Skin of body (tissue), 2 donors: ENCODE measurements around the gene BNC2. TPM values are rescaled to one million over a fixed set of nuclear protein-coding genes. Genes with fewer than 3 reads are reported as not detected.

Source experiments
- DNase-seq: peaks from one replicate; lab custom pipeline; 2025; lab: John Stamatoyannopoulos, UW
- total RNA-seq: library from RNA; depleted of rRNA; stranded (reverse); fragments of >200 nt; gene quantifications from one replicate; pipeline ENCODE4 v1.2.3, GENCODE V29; 2014

Gene BNC2
- total RNA-seq, 1 donor from 2014 or later: 30.8 TPM

- no peak for DNase-seq
Measured at GRCh38 chr9:16817514-16817913, 53.0 kb downstream of the BNC2 start.

- no peak for DNase-seq
Measured at GRCh38 chr9:16817002-16817401, 53.5 kb downstream of the BNC2 start.

- no peak for DNase-seq
Measured at GRCh38 chr9:16816011-16816410, 54.5 kb downstream of the BNC2 start.

GRCh38 chr9:16815079-16815478 is 55.4 kb downstream of the BNC2 start:
- DNase-seq: no peak

- DNase-seq: no peak
Measured at GRCh38 chr9:16813838-16814237, 56.6 kb downstream of the BNC2 start.

- no peak for DNase-seq
Measured at GRCh38 chr9:16811987-16812685, 58.3 kb downstream of the BNC2 start.

GRCh38 chr9:16809912-16810610 is 60.4 kb downstream of the BNC2 start:
- no peak for DNase-seq

- no peak for DNase-seq
Measured at GRCh38 chr9:16806674-16807073, 63.8 kb downstream of the BNC2 start.

GRCh38 chr9:16803648-16804047 is 66.8 kb downstream of the BNC2 start:
- DNase-seq: no peak

- DNase-seq: no peak
Measured at GRCh38 chr9:16801871-16802466, 68.5 kb downstream of the BNC2 start.

- DNase-seq: no peak
Measured at GRCh38 chr9:16796304-16796825, 74.1 kb downstream of the BNC2 start.

- DNase-seq: peak; percentile 62
Measured at GRCh38 chr9:16794871-16795639, 75.4 kb downstream of the BNC2 start.

- DNase-seq: no peak
Measured at GRCh38 chr9:16794103-16794502, 76.4 kb downstream of the BNC2 start.

GRCh38 chr9:16787724-16788123 is 82.7 kb downstream of the BNC2 start:
- DNase-seq: no peak

- DNase-seq: no peak
Measured at GRCh38 chr9:16784002-16784401, 86.5 kb downstream of the BNC2 start.

- DNase-seq: no peak
Measured at GRCh38 chr9:16782490-16782889, 88.0 kb downstream of the BNC2 start.

GRCh38 chr9:16775330-16775729 is 95.1 kb downstream of the BNC2 start:
- DNase-seq: no peak

GRCh38 chr9:16773617-16774016 is 96.9 kb downstream of the BNC2 start:
- DNase-seq: no peak

GRCh38 chr9:16773116-16773515 is 97.4 kb downstream of the BNC2 start:
- DNase-seq: no peak

- DNase-seq: peak; percentile 11
Measured at GRCh38 chr9:16771356-16771755, 99.1 kb downstream of the BNC2 start.

- no peak for DNase-seq
Measured at GRCh38 chr9:16769291-16769690, 101.2 kb downstream of the BNC2 start.

- DNase-seq: no peak
Measured at GRCh38 chr9:16768816-16769215, 101.7 kb downstream of the BNC2 start.
